ENCODE data around the gene SYTL3.

GRCh38 chr6:158773581-158774449 is 124.0 kb downstream of the SYTL3 start:
- TF ChIP-seq CTCF (IDR thresholded peaks at IDR 0.05) (no peak), POLR2A (IDR thresholded peaks at IDR 0.05) (no peak)
